CD4-positive, alpha-beta T cell treated with Interleukin-17A for 4 hours (primary cell): ENCODE results near the gene PDK2.

Experiments used
- DNase-seq: peaks from one replicate; pipeline ENCODE4 v3.0.0-alpha.2; 2020; ENCODE audit warnings: mixed read lengths

PDK2 gene

GRCh38 chr17:50102164-50102991 is 7.2 kb downstream of the PDK2 start:
- no peak for DNase-seq

GRCh38 chr17:50103252-50103651 is 8.1 kb downstream of the PDK2 start:
- no peak for DNase-seq

- no peak for DNase-seq
Measured at GRCh38 chr17:50103941-50104340, 8.8 kb downstream of the PDK2 start.

GRCh38 chr17:50105811-50106210 is 10.7 kb downstream of the PDK2 start:
- no peak for DNase-seq

- DNase-seq: no peak
Measured at GRCh38 chr17:50106393-50107131, 11.4 kb downstream of the PDK2 start.

- no peak for DNase-seq
Measured at GRCh38 chr17:50107790-50108414, 12.8 kb downstream of the PDK2 start.

GRCh38 chr17:50108556-50108955 is 13.4 kb downstream of the PDK2 start:
- DNase-seq: no peak

- DNase-seq: no peak
Measured at GRCh38 chr17:50109207-50109606, 14.1 kb downstream of the PDK2 start.

- DNase-seq: no peak
Measured at GRCh38 chr17:50109785-50110184, 14.6 kb downstream of the PDK2 start.

GRCh38 chr17:50110591-50111349 is 15.6 kb downstream of the PDK2 start:
- DNase-seq: no peak

- no peak for DNase-seq
Measured at GRCh38 chr17:50111673-50112655, 16.8 kb downstream of the PDK2 start.

- DNase-seq: no peak
Measured at GRCh38 chr17:50112694-50113093, 17.5 kb downstream of the PDK2 start.

GRCh38 chr17:50113624-50114320 is 18.6 kb downstream of the PDK2 start:
- DNase-seq: no peak

- DNase-seq: no peak
Measured at GRCh38 chr17:50114401-50114800, 19.2 kb downstream of the PDK2 start.

GRCh38 chr17:50114849-50115357 is 19.8 kb downstream of the PDK2 start:
- DNase-seq: peak; percentile 45

GRCh38 chr17:50115756-50116155 is 20.6 kb downstream of the PDK2 start:
- DNase-seq: no peak

GRCh38 chr17:50117202-50118051 is 22.3 kb downstream of the PDK2 start:
- DNase-seq: peak; percentile 72

GRCh38 chr17:50118076-50118827 is 23.1 kb downstream of the PDK2 start:
- DNase-seq: no peak

- no peak for DNase-seq
Measured at GRCh38 chr17:50118828-50119218, 23.7 kb downstream of the PDK2 start.
